ENCODE results near the gene CHRD. TPM values are rescaled to one million over a fixed set of nuclear protein-coding genes. Genes with fewer than 3 reads are reported as not detected.

CHRD gene
- total and polyA plus RNA-seq, 9 of the 15 experiments (the other 6 are each of a cell fraction or from before 2014, with no cell fraction given): 0.11 to 1.3 (median 0.59) TPM; not detected in 3

DNA sequence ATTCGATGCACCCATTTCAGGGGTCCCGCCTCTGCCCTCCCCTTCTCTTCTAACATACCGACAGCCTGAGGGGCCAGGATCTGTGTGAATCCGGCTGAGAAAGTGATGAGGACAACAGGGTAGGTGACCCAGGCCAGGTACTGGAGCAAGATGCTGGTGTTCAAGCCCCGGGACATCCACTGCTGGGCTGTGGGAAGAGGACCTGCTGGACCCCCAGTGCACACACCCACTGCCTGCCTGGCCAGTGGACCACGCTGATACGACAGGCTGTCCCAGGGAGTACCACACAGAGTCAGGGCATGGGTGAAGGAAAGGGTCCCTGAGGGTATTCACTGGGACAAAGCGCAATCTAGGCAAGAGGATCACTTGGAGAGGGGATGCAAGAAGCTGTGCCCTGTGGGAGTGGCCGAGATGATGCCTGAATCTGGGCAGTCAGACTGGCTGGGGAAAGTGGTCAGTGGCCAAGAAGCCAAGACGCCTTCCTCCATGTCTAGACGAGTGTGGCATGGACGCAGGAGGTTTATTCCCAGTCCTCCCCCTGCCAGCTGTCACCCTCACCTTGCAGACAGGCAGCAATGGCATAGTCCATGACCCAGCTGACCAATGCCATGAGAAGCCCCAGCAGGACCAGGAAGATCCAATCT lies 21.6 kb upstream of the CHRD start:
- no peak for FAIRE-seq
- Histone ChIP-seq H3K27ac (ENCODE audit: extremely low read depth, low read depth, low read length) (no peak overlapping the region), H3K9ac (ENCODE audit: insufficient read depth in 1 of 2, low read depth in 2 of 2, low read length in 2 of 2) (peak overlapping the region in 1 of 2 experiments; percentile 89; a peak in 2 of 4 replicates), H3K9me1 (ENCODE audit: control insufficient read depth, insufficient read depth, low read length) (peaks cover 5% of the 10 kb centered on the region), H3K4me2 (ENCODE audit: insufficient read depth, low read length) (no peak overlapping the region), H3K4me3 (no peak overlapping the region), H3K4me1 (replicated peaks in 1 of 2; ENCODE audit: control insufficient read depth in 2 of 2, insufficient read depth in 2 of 2, low read length in 2 of 2) (peaks cover 21 to 77% of the 10 kb centered on the region in 2 experiments), H3K79me2 (ENCODE audit: control insufficient read depth, insufficient read depth, low read length) (peaks cover 36% of the 10 kb centered on the region), H3K9me3 (replicated peaks; ENCODE audit: control insufficient read depth, insufficient read depth, low read depth, low read length) (no peaks in the 10 kb centered on the region), H4K20me1 (replicated peaks; ENCODE audit: control insufficient read depth, insufficient read depth, low read length) (no peaks in the 10 kb centered on the region), H2AFZ (ENCODE audit: low read depth, low read length) (no peak overlapping the region), H3K36me3 (ENCODE audit: control insufficient read depth, insufficient read depth, low read length) (peaks cover 54% of the 10 kb centered on the region; the same call in 2 of the 3 replicates), H3K27me3 (ENCODE audit: control insufficient read depth in 2 of 2, insufficient read depth in 2 of 2, low read length in 2 of 2) (no peaks in the 10 kb centered on the region)
- intact Hi-C loops (cut with micrococcal nuclease): no loop called here
- ATAC-seq: no peak
- in situ Hi-C loops (cut with MboI): no loop called here
- DNase-seq (ENCODE audit: extremely low read depth in 1 of 4, low spot score in 3 of 4): no peak
- WGBS (ENCODE audit: insufficient coverage, low coverage, missing lambda C conversion rate): 91% methylated on average over 11 of the region's 12 CpGs
- ChIA-PET CTCF (ENCODE audit: low intra/inter-chr PET ratio) (no interaction called here), POLR2A (interaction anchor here (1.7 kb wide), 1 partner anchor 10 kb away, joined by 9 read pairs; no protein-coding TSS in a partner anchor)
- TF ChIP-seq ZNF79 (CRISPR knock-in tag; IDR thresholded peaks at IDR 0.05; ENCODE audit: low read depth) (no peak), ESRRA (IDR thresholded peaks at IDR 0.05; ENCODE audit: borderline replicate concordance, low read depth) (no peak), ZNF764 (CRISPR knock-in tag; IDR thresholded peaks at IDR 0.05; ENCODE audit: low read depth) (no peak), ZNF121 (CRISPR knock-in tag; conservative IDR thresholded peaks at IDR 0.05) (no peak), ZNF324 (CRISPR knock-in tag; IDR thresholded peaks at IDR 0.05) (no peak), RBM14 (IDR thresholded peaks at IDR 0.05; ENCODE audit: borderline replicate concordance, insufficient read depth, low read depth, low read length) (no peak), HDAC3 (IDR thresholded peaks at IDR 0.05; ENCODE audit: borderline replicate concordance, partially characterized antibody) (no peak), YBX1 (IDR thresholded peaks at IDR 0.05) (no peak), MECOM (CRISPR knock-in tag; IDR thresholded peaks at IDR 0.05) (no peak), RBM39 (optimal IDR thresholded peaks at IDR 0.05; ENCODE audit: low read depth, low read length) (no peak), PHB2 (IDR thresholded peaks at IDR 0.05; ENCODE audit: low read depth) (no peak), KAT2B (IDR thresholded peaks at IDR 0.05; ENCODE audit: low read depth, low read length) (no peak), ZNF717 (CRISPR knock-in tag; IDR thresholded peaks at IDR 0.05) (no peak), PRMT5 (CRISPR knock-in tag; IDR thresholded peaks at IDR 0.05) (no peak), ZNF431 (CRISPR knock-in tag; IDR thresholded peaks at IDR 0.05) (no peak)
- BruUV-seq (replicated peaks): no TSS peak

All from K562 (cell line).